WTC11 (cell line): Measurements from ENCODE around the gene CALHM1. TPM values are rescaled to one million over a fixed set of nuclear protein-coding genes. Genes with fewer than 3 reads are reported as not detected.

Experiments
- ATAC-seq: fragments of 200-7000 bp; cut with Tn5 transposase; 2 replicates; pipeline ENCODE4 v1.10.0; 2021; ENCODE audit warnings: mild to moderate bottlenecking, moderate library complexity
- CTCF ChIA-PET: fragments of 300-600 bp; sonication (Branson Sonifier 250); formaldehyde crosslinking; loops from one replicate; lab custom pipeline; 2021; ENCODE audit warnings: antibody characterized with exemption; lab: Charles Lee
- POLR2A ChIA-PET: fragments of 350-600 bp; sonication (Branson Sonifier 250); formaldehyde crosslinking; loops from one replicate; lab custom pipeline; 2021; ENCODE audit warnings: antibody characterized with exemption; lab: Charles Lee
- DNase-seq: peaks from one replicate; pipeline ENCODE4 v3.0.0; 2021; ENCODE audit warnings: low spot score
- H3K27ac Mint-ChIP-seq: 2 replicates; pipeline ENCODE4 v1.8.0; 2021; ENCODE audit warnings: mixed read lengths
- H3K27me3 Mint-ChIP-seq: 2 replicates; pipeline ENCODE4 v1.8.0; 2021; ENCODE audit warnings: low read depth, mild to moderate bottlenecking, moderate library complexity, mixed read lengths
- H3K36me3 Mint-ChIP-seq: 2 replicates; pipeline ENCODE4 v1.8.0; 2021; ENCODE audit warnings: mixed read lengths
- H3K4me1 Mint-ChIP-seq: 2 replicates; pipeline ENCODE4 v1.8.0; 2022; ENCODE audit warnings: mixed read lengths
- H3K4me3 Mint-ChIP-seq: 2 replicates; pipeline ENCODE4 v1.8.0; 2021; ENCODE audit warnings: mild to moderate bottlenecking, moderate library complexity, mixed read lengths
- H3K9me3 Mint-ChIP-seq: 2 replicates; pipeline ENCODE4 v1.8.0; 2021; ENCODE audit warnings: mixed read lengths
- CREB1 ChIP-seq: sonication (generic); formaldehyde crosslinking; IDR thresholded peaks from 2 replicates; pipeline ENCODE4 v1.8.0; 2023; ENCODE audit warnings: mild to moderate bottlenecking, missing genetic modification reagents
- FOXP1 ChIP-seq: sonication (generic); formaldehyde crosslinking; IDR thresholded peaks from 2 replicates; pipeline ENCODE4 v1.8.0; 2022; ENCODE audit warnings: missing genetic modification reagents, mild to moderate bottlenecking, moderate library complexity, borderline replicate concordance
- GTF2I ChIP-seq: fragments of 250-450 bp; sonication (Bioruptor Pico); conservative IDR thresholded peaks from 2 replicates; pipeline ENCODE4 v1.4.0; 2021; ENCODE audit warnings: mild to moderate bottlenecking
- IRF2 ChIP-seq: sonication (generic); formaldehyde crosslinking; IDR thresholded peaks from 2 replicates; pipeline ENCODE4 v1.8.0; 2022; ENCODE audit warnings: low read depth, missing genetic modification reagents, borderline replicate concordance
- JAZF1 ChIP-seq: fragments of 250-450 bp; sonication (Bioruptor Pico); IDR thresholded peaks from 2 replicates; pipeline ENCODE4 v1.9.0; 2021; ENCODE audit warnings: moderate library complexity, mild to moderate bottlenecking, inconsistent platforms
- KAT7 ChIP-seq: sonication (generic); formaldehyde crosslinking; IDR thresholded peaks from 2 replicates; pipeline ENCODE4 v1.8.1; 2023; ENCODE audit warnings: missing genetic modification reagents, mild to moderate bottlenecking, borderline replicate concordance
- MYBL2 ChIP-seq: sonication (generic); formaldehyde crosslinking; IDR thresholded peaks from 2 replicates; pipeline ENCODE4 v1.8.1; 2023; ENCODE audit warnings: mild to moderate bottlenecking, moderate library complexity, missing genetic modification reagents
- NR2C2 ChIP-seq: sonication (generic); formaldehyde crosslinking; IDR thresholded peaks from 2 replicates; pipeline ENCODE4 v1.8.0; 2022; ENCODE audit warnings: mild to moderate bottlenecking, missing genetic modification reagents
- SMAD4 ChIP-seq: sonication (generic); formaldehyde crosslinking; IDR thresholded peaks from 2 replicates; pipeline ENCODE4 v1.8.0; 2022; ENCODE audit warnings: mild to moderate bottlenecking, missing genetic modification reagents
- ZNF232 ChIP-seq: sonication (generic); formaldehyde crosslinking; IDR thresholded peaks from 2 replicates; pipeline ENCODE4 v1.8.0; 2022; ENCODE audit warnings: mild to moderate bottlenecking, missing genetic modification reagents
- ZNF263 ChIP-seq: sonication (generic); formaldehyde crosslinking; IDR thresholded peaks from 2 replicates; pipeline ENCODE4 v1.8.1; 2022; ENCODE audit warnings: low read depth, mild to moderate bottlenecking, moderate library complexity, missing genetic modification reagents
- ZNF416 ChIP-seq: fragments of 250-450 bp; sonication (Bioruptor Pico); IDR thresholded peaks from 2 replicates; pipeline ENCODE4 v1.9.0; 2021; ENCODE audit warnings: mild to moderate bottlenecking, inconsistent platforms
- total RNA-seq: library from RNA; stranded (reverse); gene quantifications from 3 replicates; pipeline ENCODE4 v1.2.3, GENCODE V29; 2021
- TF ChIP-seq, protein P1 (sequence below): sonication (generic); formaldehyde crosslinking; IDR thresholded peaks from 2 replicates; pipeline ENCODE4 v1.8.1; 2023; ENCODE audit warnings: mild to moderate bottlenecking, moderate library complexity, missing genetic modification reagents
- TF ChIP-seq, protein P2 (sequence below): sonication (generic); formaldehyde crosslinking; IDR thresholded peaks from 2 replicates; pipeline ENCODE4 v1.8.0; 2023; ENCODE audit warnings: mild to moderate bottlenecking, missing genetic modification reagents
- TF ChIP-seq, protein P3 (sequence below): sonication (generic); formaldehyde crosslinking; IDR thresholded peaks from 2 replicates; pipeline ENCODE4 v1.8.0; 2022; ENCODE audit warnings: missing genetic modification reagents
- TF ChIP-seq, protein P4 (sequence below): fragments of 250-450 bp; sonication (Bioruptor Pico); IDR thresholded peaks from 2 replicates; pipeline ENCODE4 v1.8.0; 2021; ENCODE audit warnings: mild to moderate bottlenecking
- TF ChIP-seq, protein P5 (sequence below): fragments of 250-450 bp; sonication (Bioruptor Pico); IDR thresholded peaks from 2 replicates; pipeline ENCODE4 v1.9.0; 2021; ENCODE audit warnings: moderate library complexity, mild to moderate bottlenecking, inconsistent platforms, borderline replicate concordance
- TF ChIP-seq, protein P6 (sequence below): sonication (generic); formaldehyde crosslinking; IDR thresholded peaks from 2 replicates; pipeline ENCODE4 v1.8.1; 2022; ENCODE audit warnings: mild to moderate bottlenecking, missing genetic modification reagents, moderate library complexity, borderline replicate concordance
- TF ChIP-seq, protein P7 (sequence below): sonication (generic); formaldehyde crosslinking; IDR thresholded peaks from 2 replicates; pipeline ENCODE4 v1.8.1; 2022; ENCODE audit warnings: missing genetic modification reagents, borderline replicate concordance
- TF ChIP-seq, protein P8 (sequence below): fragments of 250-450 bp; sonication (Bioruptor Pico); IDR thresholded peaks from 2 replicates; pipeline ENCODE4 v1.9.0; 2021; ENCODE audit warnings: mild to moderate bottlenecking

The CALHM1 gene
- total RNA-seq, 1 experiment from 2014 or later = 0.39 TPM

DNA sequence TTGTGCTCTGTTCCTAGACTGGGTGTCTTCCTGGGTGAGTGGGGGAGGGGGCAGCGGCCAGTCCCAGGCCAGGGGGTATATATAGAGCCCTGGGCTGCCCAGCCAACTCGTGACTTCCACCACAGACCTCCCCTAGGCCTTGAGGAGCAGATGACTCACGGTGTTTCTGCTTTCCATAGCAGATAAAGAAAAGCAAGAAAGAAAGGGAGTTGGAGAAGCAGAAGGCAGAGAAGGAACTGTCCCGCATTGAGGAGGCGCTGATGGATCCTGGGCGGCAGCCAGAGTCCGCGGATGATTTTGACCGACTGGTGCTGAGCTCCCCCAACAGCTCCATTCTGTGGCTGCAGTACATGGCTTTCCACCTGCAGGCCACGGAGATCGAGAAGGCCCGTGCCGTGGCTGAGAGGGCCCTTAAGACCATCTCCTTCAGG is 16.7 kb downstream of the CALHM1 start:
- POLR2A ChIA-PET = no interaction called here

DNA sequence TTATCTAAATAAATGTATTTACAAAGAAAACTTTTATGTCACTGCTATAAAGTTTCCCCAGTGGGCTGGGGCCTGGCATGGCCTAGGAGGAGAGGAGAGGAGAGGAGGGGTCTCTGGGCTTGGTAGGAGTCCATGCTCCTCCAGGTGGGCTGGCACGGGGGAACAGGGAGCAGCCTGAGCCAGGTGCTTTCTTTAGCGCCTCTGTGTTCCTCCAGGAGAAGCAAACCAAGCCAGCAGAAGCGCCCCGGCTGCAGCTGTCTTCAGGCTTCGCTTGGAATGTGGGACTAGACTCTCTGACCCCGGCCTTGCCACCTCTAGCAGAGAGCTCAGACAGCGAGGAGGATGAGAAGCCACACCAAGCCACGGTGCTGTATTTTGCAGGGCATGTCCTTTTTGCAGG is 17.1 kb downstream of the CALHM1 start:
- Mint-ChIP-seq H3K4me3 (no peak overlapping the region), H3K36me3 (peaks cover 82% of the 10 kb centered on the region), H3K27me3 (no peaks in the 10 kb centered on the region), H3K27ac (no peak overlapping the region), H3K9me3 (no peaks in the 10 kb centered on the region), H3K4me1 (no peaks in the 10 kb centered on the region)
- CTCF ChIA-PET = interaction anchor here (0.9 to 2.7 kb wide), 2 partner anchors 25 to 44 kb away, joined by 4 to 11 read pairs; no protein-coding TSS in a partner anchor
- no peak for DNase-seq
- no peak for ATAC-seq
- POLR2A ChIA-PET = no interaction called here
- TF ChIP-seq, protein P1, sequence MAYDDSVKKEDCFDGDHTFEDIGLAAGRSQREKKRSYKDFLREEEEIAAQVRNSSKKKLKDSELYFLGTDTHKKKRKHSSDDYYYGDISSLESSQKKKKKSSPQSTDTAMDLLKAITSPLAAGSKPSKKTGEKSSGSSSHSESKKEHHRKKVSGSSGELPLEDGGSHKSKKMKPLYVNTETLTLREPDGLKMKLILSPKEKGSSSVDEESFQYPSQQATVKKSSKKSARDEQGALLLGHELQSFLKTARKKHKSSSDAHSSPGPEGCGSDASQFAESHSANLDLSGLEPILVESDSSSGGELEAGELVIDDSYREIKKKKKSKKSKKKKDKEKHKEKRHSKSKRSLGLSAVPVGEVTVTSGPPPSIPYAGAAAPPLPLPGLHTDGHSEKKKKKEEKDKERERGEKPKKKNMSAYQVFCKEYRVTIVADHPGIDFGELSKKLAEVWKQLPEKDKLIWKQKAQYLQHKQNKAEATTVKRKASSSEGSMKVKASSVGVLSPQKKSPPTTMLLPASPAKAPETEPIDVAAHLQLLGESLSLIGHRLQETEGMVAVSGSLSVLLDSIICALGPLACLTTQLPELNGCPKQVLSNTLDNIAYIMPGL = no peak
- TF ChIP-seq, protein P2, sequence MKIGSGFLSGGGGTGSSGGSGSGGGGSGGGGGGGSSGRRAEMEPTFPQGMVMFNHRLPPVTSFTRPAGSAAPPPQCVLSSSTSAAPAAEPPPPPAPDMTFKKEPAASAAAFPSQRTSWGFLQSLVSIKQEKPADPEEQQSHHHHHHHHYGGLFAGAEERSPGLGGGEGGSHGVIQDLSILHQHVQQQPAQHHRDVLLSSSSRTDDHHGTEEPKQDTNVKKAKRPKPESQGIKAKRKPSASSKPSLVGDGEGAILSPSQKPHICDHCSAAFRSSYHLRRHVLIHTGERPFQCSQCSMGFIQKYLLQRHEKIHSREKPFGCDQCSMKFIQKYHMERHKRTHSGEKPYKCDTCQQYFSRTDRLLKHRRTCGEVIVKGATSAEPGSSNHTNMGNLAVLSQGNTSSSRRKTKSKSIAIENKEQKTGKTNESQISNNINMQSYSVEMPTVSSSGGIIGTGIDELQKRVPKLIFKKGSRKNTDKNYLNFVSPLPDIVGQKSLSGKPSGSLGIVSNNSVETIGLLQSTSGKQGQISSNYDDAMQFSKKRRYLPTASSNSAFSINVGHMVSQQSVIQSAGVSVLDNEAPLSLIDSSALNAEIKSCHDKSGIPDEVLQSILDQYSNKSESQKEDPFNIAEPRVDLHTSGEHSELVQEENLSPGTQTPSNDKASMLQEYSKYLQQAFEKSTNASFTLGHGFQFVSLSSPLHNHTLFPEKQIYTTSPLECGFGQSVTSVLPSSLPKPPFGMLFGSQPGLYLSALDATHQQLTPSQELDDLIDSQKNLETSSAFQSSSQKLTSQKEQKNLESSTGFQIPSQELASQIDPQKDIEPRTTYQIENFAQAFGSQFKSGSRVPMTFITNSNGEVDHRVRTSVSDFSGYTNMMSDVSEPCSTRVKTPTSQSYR (CRISPR knock-in tag) = no peak
- no peak for TF ChIP-seq GTF2I (CRISPR knock-in tag)
- TF ChIP-seq, protein P3, sequence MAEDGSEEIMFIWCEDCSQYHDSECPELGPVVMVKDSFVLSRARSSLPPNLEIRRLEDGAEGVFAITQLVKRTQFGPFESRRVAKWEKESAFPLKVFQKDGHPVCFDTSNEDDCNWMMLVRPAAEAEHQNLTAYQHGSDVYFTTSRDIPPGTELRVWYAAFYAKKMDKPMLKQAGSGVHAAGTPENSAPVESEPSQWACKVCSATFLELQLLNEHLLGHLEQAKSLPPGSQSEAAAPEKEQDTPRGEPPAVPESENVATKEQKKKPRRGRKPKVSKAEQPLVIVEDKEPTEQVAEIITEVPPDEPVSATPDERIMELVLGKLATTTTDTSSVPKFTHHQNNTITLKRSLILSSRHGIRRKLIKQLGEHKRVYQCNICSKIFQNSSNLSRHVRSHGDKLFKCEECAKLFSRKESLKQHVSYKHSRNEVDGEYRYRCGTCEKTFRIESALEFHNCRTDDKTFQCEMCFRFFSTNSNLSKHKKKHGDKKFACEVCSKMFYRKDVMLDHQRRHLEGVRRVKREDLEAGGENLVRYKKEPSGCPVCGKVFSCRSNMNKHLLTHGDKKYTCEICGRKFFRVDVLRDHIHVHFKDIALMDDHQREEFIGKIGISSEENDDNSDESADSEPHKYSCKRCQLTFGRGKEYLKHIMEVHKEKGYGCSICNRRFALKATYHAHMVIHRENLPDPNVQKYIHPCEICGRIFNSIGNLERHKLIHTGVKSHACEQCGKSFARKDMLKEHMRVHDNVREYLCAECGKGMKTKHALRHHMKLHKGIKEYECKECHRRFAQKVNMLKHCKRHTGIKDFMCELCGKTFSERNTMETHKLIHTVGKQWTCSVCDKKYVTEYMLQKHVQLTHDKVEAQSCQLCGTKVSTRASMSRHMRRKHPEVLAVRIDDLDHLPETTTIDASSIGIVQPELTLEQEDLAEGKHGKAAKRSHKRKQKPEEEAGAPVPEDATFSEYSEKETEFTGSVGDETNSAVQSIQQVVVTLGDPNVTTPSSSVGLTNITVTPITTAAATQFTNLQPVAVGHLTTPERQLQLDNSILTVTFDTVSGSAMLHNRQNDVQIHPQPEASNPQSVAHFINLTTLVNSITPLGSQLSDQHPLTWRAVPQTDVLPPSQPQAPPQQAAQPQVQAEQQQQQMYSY = no peak
- TF ChIP-seq, protein P4, sequence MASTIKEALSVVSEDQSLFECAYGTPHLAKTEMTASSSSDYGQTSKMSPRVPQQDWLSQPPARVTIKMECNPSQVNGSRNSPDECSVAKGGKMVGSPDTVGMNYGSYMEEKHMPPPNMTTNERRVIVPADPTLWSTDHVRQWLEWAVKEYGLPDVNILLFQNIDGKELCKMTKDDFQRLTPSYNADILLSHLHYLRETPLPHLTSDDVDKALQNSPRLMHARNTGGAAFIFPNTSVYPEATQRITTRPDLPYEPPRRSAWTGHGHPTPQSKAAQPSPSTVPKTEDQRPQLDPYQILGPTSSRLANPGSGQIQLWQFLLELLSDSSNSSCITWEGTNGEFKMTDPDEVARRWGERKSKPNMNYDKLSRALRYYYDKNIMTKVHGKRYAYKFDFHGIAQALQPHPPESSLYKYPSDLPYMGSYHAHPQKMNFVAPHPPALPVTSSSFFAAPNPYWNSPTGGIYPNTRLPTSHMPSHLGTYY (CRISPR knock-in tag) = no peak
- no peak for TF ChIP-seq JAZF1
- TF ChIP-seq SMAD4 (CRISPR knock-in tag) = no peak
- TF ChIP-seq, protein P5, sequence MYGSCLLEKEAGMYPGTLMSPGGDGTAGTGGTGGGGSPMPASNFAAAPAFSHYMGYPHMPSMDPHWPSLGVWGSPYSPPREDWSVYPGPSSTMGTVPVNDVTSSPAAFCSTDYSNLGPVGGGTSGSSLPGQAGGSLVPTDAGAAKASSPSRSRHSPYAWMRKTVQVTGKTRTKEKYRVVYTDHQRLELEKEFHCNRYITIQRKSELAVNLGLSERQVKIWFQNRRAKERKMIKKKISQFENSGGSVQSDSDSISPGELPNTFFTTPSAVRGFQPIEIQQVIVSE = no peak
- TF ChIP-seq IRF2 (CRISPR knock-in tag) = no peak

More for the DNA sequence above, 16.7 kb downstream of the CALHM1 start:
- Mint-ChIP-seq H3K27me3 (no peaks in the 10 kb centered on the region), H3K4me1 (no peaks in the 10 kb centered on the region), H3K9me3 (no peaks in the 10 kb centered on the region), H3K36me3 (peaks cover 77% of the 10 kb centered on the region), H3K27ac (no peak overlapping the region), H3K4me3 (no peak overlapping the region)
- CTCF ChIA-PET = interaction anchor here (0.7 to 2.7 kb wide), 3 partner anchors 25 to 43 kb away, joined by 3 to 11 read pairs (median 4); no protein-coding TSS in a partner anchor
- ATAC-seq (no peak), DNase-seq (no peak)
- TF ChIP-seq ZNF263 (CRISPR knock-in tag) (no peak), ZNF232 (CRISPR knock-in tag) (no peak), MYBL2 (CRISPR knock-in tag) (no peak), NR2C2 (CRISPR knock-in tag) (no peak), IRF2 (CRISPR knock-in tag) (no peak), KAT7 (no peak), ZNF416 (CRISPR knock-in tag) (no peak), CREB1 (CRISPR knock-in tag) (no peak), FOXP1 (CRISPR knock-in tag) (no peak)
- TF ChIP-seq, protein P6, sequence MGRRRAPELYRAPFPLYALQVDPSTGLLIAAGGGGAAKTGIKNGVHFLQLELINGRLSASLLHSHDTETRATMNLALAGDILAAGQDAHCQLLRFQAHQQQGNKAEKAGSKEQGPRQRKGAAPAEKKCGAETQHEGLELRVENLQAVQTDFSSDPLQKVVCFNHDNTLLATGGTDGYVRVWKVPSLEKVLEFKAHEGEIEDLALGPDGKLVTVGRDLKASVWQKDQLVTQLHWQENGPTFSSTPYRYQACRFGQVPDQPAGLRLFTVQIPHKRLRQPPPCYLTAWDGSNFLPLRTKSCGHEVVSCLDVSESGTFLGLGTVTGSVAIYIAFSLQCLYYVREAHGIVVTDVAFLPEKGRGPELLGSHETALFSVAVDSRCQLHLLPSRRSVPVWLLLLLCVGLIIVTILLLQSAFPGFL = no peak
- TF ChIP-seq, protein P7, sequence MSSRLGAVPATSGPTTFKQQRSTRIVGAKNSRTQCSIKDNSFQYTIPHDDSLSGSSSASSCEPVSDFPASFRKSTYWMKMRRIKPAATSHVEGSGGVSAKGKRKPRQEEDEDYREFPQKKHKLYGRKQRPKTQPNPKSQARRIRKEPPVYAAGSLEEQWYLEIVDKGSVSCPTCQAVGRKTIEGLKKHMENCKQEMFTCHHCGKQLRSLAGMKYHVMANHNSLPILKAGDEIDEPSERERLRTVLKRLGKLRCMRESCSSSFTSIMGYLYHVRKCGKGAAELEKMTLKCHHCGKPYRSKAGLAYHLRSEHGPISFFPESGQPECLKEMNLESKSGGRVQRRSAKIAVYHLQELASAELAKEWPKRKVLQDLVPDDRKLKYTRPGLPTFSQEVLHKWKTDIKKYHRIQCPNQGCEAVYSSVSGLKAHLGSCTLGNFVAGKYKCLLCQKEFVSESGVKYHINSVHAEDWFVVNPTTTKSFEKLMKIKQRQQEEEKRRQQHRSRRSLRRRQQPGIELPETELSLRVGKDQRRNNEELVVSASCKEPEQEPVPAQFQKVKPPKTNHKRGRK = no peak
- TF ChIP-seq, protein P8, sequence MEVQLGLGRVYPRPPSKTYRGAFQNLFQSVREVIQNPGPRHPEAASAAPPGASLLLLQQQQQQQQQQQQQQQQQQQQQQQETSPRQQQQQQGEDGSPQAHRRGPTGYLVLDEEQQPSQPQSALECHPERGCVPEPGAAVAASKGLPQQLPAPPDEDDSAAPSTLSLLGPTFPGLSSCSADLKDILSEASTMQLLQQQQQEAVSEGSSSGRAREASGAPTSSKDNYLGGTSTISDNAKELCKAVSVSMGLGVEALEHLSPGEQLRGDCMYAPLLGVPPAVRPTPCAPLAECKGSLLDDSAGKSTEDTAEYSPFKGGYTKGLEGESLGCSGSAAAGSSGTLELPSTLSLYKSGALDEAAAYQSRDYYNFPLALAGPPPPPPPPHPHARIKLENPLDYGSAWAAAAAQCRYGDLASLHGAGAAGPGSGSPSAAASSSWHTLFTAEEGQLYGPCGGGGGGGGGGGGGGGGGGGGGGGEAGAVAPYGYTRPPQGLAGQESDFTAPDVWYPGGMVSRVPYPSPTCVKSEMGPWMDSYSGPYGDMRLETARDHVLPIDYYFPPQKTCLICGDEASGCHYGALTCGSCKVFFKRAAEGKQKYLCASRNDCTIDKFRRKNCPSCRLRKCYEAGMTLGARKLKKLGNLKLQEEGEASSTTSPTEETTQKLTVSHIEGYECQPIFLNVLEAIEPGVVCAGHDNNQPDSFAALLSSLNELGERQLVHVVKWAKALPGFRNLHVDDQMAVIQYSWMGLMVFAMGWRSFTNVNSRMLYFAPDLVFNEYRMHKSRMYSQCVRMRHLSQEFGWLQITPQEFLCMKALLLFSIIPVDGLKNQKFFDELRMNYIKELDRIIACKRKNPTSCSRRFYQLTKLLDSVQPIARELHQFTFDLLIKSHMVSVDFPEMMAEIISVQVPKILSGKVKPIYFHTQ (CRISPR knock-in tag) = no peak
